Measurements from ENCODE around the gene INTS3.

INTS3 gene

GRCh38 chr1:153796786-153797659 is 69.2 kb downstream of the INTS3 start:
- peak; percentile 77 for DNase-seq

DNA sequence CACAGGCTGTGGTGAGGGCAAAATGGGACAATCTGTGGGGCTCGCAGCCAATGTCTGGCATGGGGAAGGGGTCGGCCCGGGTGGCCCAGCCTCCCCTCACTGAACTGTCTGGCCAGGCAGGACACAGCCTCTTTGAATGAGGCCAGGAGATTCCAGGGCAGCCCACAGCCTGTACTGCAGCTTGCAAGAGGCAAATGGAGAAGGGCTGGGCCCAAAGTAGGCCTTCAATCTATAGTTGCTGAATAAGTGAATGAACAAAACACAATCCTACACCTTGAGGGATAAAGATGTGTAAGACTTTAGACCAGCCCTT is 70.6 kb downstream of the INTS3 start:
- no peak for DNase-seq

DNA sequence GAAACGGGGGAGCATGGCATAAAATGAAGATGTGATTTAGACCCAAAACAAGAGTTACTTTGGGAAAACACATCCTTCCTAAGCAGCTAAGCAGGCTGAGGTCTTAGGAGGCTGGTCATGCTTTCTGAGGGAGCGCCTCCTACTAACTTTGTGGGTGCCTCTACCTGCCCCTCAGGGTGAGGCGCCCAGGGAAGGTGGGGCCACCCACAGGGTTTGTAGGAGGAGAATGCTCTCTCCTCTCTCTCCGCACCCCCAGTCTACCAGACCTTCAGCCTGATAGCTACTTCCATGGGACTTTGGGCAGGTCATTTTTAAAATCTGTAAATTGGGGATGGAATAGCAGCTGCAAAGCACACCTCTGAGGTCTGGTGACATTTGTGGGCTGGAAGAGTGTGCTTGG is 71.2 kb downstream of the INTS3 start:
- DNase-seq, result no peak

DNA sequence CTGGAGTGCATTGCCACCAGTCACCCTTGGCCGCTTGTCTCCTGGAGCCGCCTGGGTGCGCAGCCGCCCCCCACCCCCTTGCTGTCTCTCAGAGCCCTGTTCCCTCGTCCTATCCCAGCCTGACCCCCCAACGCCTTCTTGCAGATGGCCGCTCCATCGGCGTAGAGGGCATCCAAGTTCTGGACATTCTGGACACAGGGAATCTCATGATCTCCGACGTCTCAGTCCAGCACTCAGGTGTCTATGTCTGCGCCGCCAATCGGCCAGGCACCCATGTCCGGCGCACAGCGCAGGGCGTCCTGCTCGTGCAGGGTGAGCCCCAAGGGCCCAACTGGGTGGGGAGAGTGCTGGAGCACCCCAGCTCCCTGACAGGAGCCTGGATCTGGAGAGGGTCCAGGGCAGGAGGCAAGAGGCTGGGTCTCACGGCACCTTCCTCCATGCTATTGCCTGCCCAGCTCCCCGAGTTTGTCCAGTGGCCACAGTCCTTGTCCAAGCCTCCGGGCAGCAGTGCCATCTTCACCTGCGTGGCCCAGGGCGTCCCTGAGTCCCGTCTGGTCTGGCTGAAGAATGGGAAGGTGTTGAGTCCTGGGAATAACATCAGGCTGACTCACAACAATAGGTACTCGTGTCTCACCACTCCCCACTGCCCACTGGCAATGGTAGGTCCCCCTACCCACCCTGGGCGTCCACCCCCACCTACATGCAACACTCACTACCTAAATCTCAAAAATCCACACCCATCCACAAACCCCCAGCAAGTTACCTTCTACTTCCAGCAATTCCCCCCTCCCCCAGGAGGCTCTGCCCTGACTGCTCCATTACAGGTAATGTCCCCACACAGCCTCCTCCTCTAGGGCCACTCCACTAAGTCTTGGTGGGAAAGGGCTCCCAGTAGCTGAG is 72.0 kb downstream of the INTS3 start:
- DNase-seq, result no peak

DNA sequence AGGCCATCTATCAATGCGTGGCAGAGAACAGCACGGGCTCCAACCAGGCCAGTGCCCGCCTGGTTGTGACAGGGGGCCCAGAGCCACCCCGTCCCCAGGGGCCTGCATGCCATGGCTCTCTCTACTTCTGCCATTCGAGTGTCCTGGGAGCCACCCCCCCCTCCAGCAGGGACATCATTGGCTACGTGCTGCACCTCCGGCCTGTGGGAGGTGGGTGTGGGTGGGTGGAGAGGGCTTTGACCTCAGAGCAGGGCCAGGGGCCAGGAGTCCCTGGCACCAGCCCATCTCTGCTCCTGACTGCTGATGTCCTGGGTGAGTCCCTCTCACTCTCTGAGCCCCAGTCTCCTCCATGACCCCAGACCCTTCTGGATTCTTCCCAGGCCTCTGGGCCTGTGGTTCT is 72.7 kb downstream of the INTS3 start:
- no peak for DNase-seq

DNA sequence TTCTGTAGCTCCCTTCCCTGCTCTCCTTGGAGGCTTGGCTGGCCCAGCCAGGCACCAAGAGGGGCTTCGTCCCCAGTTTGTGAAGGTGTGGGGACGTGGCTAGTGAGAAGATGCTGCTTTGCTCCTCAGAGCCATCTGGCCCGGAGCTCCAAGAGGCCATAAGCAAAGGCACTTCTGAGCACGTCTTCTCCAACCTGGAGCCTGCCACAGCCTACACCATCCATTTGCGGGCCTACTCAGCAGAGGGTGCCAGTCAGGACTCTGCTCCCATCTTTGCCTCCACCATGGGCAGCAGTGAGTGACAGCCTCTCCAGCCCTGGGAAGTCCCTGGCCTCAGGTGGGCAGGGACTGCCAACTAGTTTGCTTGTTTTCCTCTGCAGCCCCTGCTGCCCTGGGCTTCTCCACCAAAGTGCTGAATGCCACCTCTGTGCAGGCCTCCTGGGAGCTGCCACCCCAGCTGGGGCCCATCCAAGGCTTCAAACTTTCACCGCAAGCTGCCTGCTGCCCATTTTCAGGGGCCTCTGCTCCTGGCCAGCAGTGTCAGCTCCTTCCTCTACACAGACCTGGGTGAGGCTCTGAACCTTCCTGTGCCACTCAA is 73.3 kb downstream of the INTS3 start:
- no peak for DNase-seq

GRCh38 chr1:153801786-153802697 is 74.2 kb downstream of the INTS3 start:
- DNase-seq, result no peak

DNA sequence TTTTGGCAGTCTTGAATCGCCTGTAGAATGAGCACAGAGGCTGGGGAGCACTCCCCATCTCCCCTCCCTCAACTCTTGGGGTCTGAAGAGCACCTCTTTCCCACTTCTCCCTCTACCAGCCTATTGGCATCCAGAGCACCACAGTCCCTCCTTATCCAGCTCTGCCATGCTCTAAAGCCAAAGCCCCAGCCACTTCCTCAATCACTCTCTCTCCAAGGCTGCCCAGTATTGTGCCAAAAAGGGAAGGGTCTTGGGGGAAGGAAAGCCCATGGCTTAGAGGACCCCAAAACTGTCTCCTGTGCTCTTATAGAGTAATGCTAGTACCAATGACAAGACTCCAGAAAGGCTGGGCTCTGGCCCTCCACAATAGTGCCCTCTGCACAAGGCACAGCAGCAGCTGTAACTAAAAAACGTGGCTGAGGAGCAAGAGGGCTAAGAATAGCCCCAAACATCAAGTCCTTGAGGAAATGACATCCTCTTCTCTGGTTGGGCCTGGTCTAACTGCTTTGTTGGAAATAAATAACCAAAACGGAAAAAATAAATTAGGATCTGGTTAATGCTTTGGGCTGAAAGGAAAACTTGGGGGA is 75.7 kb downstream of the INTS3 start:
- DNase-seq, result no peak

GRCh38 chr1:153804112-153804511 is 76.3 kb downstream of the INTS3 start:
- DNase-seq, result no peak

DNA sequence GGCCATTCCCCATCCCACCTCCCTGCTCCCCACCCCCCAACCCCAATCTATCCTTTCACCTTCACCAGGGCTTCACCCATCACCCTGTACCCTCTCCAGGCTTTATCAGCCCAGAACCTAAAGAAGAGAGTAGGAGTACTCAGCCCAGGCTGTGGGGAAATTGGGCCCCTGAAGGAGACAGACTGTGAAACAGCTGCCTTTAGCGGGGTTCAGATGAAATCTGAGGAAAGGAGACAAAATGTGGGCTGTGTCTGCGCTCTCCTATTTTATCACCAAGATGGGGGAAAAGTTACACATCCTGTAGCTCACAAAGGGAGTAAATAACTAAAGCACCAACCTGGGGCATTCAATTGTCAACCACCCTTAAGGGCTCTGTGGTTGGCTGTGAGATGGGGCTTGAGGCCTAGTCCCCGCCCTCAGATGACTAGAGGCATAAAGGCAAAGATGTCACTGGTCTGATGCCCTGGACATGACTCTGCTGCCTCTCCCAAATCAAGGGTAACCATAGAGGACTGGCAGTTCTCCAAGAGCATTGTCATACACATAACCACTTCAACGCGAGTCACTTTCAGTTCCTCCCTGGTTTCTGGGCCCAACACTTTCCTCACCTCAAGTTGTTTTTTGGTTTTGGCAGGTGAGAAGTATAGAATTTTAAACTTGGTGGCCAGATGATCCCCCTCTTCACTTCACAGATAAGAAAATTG is 77.3 kb downstream of the INTS3 start:
- no peak for DNase-seq

- no peak for DNase-seq
Observed at GRCh38 chr1:153805886-153806719, 78.3 kb downstream of the INTS3 start.

- no peak for DNase-seq
Observed at GRCh38 chr1:153816283-153816889, 88.5 kb downstream of the INTS3 start.

DNA sequence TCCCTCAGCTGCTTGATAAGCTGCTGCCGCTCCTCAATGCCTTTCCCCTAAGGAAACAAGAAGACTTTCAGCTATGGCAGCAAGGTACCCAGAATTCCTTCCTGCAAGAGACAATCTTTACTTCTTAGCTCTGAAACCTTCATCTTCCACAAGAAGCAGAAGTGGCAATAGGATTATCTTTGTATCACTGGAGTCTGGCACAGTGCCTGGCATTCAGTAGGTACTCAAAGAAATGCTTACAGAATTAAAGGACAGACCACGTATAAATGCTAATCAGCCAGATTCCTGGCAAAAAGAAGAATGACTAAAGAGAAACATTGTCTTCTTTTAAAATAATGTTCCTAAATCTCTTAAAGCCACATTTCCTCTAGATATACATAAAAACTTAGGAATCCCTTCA is 91.0 kb downstream of the INTS3 start:
- DNase-seq, result no peak

Data from NCI-H510A treated with DMSO at 0.1 percent for 48 hours (cell line).